ENCODE data around the gene MEIKIN.
A peak's percentile ranks its signal among the peaks of the same experiment; 100 is the strongest.
"Not testable (repeated sequence)": the region's sequence is repeated elsewhere in the genome, so short reads cannot be mapped to it uniquely, and the experiment has no call there.

Gene MEIKIN

GRCh38 chr5:131796793-131797693 lies 148.4 kb downstream of the MEIKIN start, which contains the start of gene FNIP1:
TSS of gene FNIP1 (minus strand) at chr5:131797017. CDS start at chr5:131796921, 96 bp downstream.
- DNase-seq: peak; percentile 96

- DNase-seq: no peak
Observed at GRCh38 chr5:131795879-131796792, 149.3 kb downstream of the MEIKIN start.

GRCh38 chr5:131795228-131795627 lies 150.2 kb downstream of the MEIKIN start:
- no peak for DNase-seq

GRCh38 chr5:131794586-131794985 lies 150.9 kb downstream of the MEIKIN start:
- DNase-seq: no peak

- DNase-seq: no peak
Observed at GRCh38 chr5:131792896-131793295, 152.6 kb downstream of the MEIKIN start.

- DNase-seq: no peak
Observed at GRCh38 chr5:131791866-131792265, 153.6 kb downstream of the MEIKIN start.

GRCh38 chr5:131790550-131790949 lies 154.9 kb downstream of the MEIKIN start:
- DNase-seq: no peak

- DNase-seq: no peak
Observed at GRCh38 chr5:131789765-131790164, 155.7 kb downstream of the MEIKIN start.

- no peak for DNase-seq
Observed at GRCh38 chr5:131787736-131788135, 157.7 kb downstream of the MEIKIN start.

- no peak for DNase-seq
Observed at GRCh38 chr5:131786900-131787692, 158.4 kb downstream of the MEIKIN start.

- DNase-seq: no peak
Observed at GRCh38 chr5:131786036-131786435, 159.4 kb downstream of the MEIKIN start.

- no peak for DNase-seq
Observed at GRCh38 chr5:131783874-131784273, 161.6 kb downstream of the MEIKIN start.

GRCh38 chr5:131783357-131783756 lies 162.1 kb downstream of the MEIKIN start:
- DNase-seq: no peak

- DNase-seq: no peak
Observed at GRCh38 chr5:131782717-131783116, 162.7 kb downstream of the MEIKIN start.

GRCh38 chr5:131778141-131778540 lies 167.3 kb downstream of the MEIKIN start:
- not testable (repeated sequence) for DNase-seq

GRCh38 chr5:131776450-131776849 lies 169.0 kb downstream of the MEIKIN start:
- DNase-seq: no peak

GRCh38 chr5:131774652-131775367 lies 170.7 kb downstream of the MEIKIN start:
- DNase-seq: no peak

- DNase-seq: no peak
Observed at GRCh38 chr5:131773805-131774204, 171.7 kb downstream of the MEIKIN start.

- DNase-seq: no peak
Observed at GRCh38 chr5:131771692-131772091, 173.8 kb downstream of the MEIKIN start.

GRCh38 chr5:131769961-131770360 lies 175.5 kb downstream of the MEIKIN start:
- no peak for DNase-seq

GRCh38 chr5:131769336-131769735 lies 176.1 kb downstream of the MEIKIN start:
- DNase-seq: no peak

- no peak for DNase-seq
Observed at GRCh38 chr5:131767891-131768290, 177.6 kb downstream of the MEIKIN start.

Measured in kidney glomerular epithelial cell (primary cell).